HL-60/S4 treated with retinoic acid at 250 ng/mL for 4 days and 3 days (cell line): ENCODE results near the gene CAMK2B.
"Not testable (repeated sequence)": the region's sequence is repeated elsewhere in the genome, so short reads cannot be mapped to it uniquely, and the experiment has no call there.

Experiments used
- in situ Hi-C: fragments of 300-500 bp; cut with MboI; formaldehyde crosslinking; loops from 2 replicates; pipeline ENCODE4 v1.7.0; 2022; ENCODE audit warnings: low sequenced_read_pairs

CAMK2B gene

DNA sequence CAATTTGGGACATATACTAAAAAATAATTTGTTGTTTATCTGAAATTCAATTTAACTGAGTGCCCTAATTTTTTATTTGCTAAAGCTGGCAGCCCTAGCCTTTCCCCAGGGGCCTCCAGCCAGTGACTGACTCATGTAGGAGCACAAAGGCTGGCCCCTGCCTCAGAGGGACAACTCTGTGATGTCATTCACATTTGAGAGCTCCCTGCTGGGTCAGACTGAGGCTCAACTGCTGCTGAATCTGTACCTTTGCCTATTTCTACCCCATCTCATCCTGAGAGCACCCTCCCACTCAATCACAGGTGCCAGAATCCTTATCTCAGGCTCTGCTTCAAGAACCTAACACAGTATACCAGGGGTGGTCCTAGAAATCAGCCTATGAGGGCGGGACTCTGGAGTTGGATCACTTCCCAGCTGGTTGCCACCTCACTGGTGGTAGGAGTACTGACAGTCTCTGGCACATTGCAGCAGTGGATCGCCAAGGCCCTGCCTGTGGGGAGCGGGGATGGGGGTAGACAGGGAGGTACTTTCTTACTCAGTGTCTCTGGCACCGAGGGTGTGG lies 147.7 kb downstream of the CAMK2B start:
- in situ Hi-C loops, result no loop called here

DNA sequence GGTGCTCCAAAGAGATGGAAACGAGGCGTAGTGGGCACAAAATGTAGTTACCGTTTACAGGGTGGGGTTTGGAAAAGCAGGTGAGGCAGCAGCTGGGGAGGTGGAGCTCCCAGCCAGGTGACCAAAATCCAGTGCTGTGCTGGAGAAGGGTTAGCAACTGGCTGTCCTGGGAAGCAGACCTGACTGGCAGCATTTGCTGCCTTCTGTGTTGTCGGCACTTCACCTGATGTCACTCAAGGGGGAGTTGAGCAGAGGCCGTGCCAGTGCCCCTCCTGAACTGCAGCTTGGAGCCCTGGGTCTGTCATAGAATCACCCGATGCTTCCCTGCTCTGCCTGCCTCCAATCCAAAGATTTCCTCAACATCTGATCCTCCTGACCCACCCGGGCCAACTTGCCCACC lies 148.9 kb downstream of the CAMK2B start:
- in situ Hi-C loops, result no loop called here

DNA sequence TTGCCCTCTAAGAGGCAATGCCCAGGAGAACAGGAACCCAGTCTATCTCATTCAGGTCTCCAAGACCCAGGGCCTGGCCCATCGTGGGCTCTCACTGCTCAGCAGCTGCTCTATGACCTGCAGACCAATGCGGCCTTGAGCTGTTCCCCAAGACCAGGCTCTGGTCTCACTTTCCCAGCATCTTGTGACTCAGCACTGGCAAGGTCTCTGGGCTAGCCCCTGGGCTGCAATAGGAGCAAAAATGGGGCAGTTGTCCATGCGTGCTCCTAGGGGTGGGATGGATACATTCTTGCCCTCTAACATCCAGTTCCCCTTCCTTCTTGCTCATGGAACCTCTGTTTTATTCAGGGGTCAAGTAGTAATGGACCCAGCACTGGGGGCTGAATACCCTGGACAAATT lies 149.7 kb downstream of the CAMK2B start:
- in situ Hi-C loops, result no loop called here

DNA sequence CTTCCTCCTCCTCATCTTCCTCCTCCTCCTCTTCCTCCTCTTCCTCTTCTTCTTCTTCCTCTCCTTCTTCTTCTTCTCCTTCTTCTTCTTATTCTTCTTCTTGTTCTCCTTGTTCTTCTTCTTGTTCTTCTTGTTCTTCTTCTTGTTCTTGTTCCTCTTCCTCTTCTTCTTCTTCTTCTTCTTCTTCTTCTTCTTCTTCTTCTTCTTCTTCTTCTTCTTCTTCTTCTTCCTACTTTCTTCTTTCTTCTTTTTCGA lies 150.8 kb downstream of the CAMK2B start:
- in situ Hi-C loops, result not testable (repeated sequence)

DNA sequence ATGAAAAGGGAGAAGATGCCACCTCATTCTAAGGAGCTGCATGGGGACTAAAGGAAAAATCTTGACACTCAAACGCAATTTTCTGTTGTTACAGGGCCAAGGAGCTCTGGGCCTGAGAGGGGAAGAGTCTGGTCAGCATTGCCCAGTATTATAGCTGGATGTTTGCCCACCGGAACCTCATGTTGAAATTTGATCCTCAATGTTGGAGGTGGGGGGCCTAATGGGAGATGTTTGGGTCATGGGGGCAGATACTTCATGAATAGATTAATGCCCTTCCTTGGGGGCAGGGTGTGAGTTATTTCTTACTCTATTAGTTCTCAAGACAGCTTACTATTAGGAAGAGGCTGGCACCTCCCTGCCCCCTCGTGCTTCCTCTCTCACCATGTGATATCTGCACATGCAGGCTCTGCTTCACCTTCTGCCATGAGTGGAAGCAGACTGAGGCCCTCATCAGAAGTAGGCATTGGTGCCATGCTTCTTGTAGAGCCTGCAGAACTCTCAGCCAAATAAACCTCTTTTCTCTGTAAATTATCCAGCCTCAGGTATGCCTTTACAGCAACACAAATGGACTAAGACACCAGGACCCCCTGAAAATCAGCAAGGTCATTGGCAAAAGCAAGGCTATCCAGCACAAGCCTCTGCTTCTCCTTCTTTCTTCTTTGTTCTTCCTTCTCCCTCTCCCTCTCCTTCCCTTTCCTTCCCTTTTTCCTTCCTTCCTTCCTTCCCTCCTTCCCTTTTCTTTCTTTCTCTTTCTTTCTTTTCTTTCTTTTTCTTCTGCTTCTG lies 151.3 kb downstream of the CAMK2B start:
- in situ Hi-C loops, result no loop called here

DNA sequence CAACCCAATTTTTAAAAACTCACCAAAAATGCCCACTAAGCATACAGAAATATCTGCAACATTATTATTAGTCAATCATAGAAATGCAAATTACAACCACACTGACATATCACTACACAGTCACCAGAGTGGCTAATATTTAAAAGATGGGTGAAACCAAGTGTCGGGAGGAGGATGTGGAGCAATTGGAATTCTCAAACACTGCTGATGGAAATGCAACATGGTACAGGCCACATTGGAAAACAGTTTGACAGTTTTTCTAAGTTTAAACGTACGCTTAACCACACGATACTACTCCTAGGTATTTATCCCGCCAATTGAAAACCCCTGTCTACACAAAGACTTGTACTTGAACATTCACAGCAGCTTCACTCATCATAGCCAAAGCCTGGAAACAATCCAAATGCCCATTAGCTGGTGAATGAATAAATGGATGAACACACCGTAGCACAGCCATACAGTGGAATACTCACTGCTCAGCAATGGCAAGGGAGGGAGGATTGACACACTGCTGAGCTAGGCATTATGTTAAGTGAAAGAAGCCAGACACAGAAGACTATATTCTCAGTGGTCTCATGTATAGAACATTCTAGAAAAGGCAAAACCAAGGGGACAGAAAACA lies 152.5 kb downstream of the CAMK2B start:
- in situ Hi-C loops, result no loop called here

DNA sequence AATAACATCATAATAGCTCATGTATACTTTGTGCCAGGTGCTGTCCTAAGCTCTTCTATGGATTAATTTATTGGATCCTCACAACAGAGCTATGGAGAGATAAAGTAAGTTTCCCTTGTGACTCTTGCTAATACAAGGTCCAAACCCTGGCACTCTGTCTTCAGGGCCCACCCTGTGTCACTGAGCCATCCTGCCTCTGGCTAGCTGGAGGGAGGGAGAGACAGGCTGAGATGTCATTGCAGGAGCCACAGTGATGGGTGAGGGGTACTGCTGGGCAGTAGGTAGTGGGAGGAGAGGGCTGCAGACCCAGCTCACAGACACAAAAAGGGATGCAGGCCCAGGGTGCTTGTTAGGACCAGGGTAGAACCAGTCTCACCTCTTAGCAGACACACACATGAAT lies 153.0 kb downstream of the CAMK2B start:
- in situ Hi-C loops, result no loop called here

DNA sequence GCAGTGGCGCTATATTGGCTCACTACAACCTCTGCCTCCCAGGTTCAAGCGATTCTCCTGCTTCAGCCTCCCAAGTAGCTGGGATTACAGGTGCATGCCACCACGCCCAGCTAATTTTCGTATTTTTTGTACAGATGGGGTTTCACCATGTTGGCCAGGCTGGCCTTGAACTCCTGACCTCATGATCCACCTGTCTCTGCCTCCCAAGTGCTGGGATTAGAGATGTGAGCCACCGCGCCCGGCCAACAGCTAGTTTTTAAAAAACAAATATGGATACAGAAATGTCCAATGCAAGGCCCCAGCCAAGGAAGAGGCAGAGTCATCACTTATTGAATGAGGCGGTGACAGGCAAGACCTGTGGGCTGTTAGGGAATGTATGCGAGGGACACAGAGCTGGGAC lies 153.5 kb downstream of the CAMK2B start:
- in situ Hi-C loops, result not testable (repeated sequence)

DNA sequence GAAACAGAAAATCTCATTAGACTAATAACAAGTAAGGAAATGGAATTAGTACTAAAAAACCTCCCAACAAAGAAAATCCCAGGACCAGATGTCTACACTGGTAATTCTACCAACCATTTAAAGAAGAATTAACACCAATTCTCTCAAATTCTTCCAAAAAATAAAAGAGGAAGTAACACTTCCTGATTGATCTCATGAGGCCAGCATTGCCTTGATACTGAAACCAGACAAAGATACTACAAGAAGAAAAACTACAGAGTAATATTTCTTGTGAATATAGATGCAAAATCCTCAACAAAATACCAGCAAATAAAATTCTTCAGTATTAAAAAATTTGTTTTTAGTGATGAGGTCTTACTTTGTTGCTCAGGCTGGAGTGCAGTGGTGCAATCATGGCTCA lies 157.5 kb downstream of the CAMK2B start:
- in situ Hi-C loops, result no loop called here
